Stimulated activated CD4-positive, alpha-beta T cell treated with anti-CD3 and anti-CD28 coated beads, Interleukin-2, amount 100 ng/mL, for 4 hours (primary cell): ENCODE results near the gene CFAP46.

Experiments used
- DNase-seq: peaks from one replicate; pipeline ENCODE4 v3.0.0-alpha.2; 2020; ENCODE audit warnings: low read depth

The CFAP46 gene

DNA sequence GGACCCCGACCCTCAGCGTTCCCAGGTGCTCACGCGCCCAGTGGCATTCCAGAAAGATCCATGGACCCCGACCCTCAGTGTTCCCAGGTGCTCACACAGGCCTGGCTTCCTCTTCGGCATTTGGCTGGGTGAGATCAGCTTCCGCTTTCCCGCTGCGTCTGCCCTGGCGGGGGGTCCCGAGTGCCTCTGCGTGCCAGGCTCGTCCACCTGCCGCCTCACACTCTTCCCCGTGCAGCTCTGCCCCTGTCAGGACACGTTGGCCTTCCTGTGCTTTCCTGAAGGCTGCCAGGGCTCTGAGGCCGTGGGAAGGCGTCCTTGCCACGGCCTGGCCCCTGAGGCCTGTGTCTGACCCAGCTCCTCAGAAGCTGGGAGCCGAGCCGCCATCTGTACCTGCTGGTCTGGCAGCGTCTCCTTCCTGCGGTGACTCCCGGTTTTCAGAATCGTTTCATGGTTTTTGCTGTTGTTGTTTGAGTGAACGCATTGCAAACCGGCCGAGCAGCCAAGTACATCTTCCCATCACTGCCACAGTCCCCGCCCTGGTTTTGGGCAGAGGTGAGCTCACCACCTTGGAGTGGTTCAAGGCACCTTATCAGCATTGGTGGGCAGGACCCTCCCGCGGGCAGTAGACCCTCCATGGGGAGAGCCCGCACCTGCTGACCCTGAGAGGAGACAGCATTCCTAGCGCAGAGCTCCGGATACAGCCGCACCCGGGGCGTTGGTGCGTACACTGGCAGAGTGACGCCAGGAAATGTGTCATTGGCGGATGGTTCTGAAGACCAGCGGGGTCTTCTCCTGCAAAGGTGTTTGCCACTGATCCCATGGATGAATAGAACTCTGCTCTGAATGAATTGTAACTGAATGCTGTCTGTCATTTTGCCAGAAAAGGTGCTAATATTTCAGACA, 173.8 kb downstream of the CFAP46 start:
- no peak for DNase-seq

- DNase-seq, result no peak
Measured at GRCh38 chr10:132766291-132766690, 176.1 kb downstream of the CFAP46 start.

GRCh38 chr10:132765435-132765834, 176.9 kb downstream of the CFAP46 start:
- DNase-seq, result no peak

- DNase-seq, result no peak
Measured at GRCh38 chr10:132764108-132764507, 178.3 kb downstream of the CFAP46 start.

GRCh38 chr10:132763545-132763944, 178.8 kb downstream of the CFAP46 start:
- DNase-seq, result no peak

DNA sequence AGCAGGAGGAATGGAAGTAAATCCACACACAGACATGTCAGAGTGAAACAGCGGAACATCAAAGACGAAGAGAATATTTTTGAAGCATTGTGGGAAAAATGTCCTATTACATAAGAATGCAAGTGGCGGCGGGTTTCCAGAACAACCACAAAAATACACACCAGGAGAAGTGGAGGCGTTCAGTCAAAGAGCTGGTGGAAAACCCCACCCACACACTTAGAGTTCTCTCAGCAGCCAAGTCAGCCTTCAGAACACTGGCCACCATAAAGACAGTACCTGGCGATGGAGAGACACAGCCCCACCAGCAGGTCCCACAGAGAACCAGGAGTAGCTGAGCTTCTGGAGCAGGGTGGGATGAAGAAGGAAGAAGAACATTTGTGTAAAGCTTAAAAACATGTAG, 180.1 kb downstream of the CFAP46 start:
- DNase-seq, result no peak

DNA sequence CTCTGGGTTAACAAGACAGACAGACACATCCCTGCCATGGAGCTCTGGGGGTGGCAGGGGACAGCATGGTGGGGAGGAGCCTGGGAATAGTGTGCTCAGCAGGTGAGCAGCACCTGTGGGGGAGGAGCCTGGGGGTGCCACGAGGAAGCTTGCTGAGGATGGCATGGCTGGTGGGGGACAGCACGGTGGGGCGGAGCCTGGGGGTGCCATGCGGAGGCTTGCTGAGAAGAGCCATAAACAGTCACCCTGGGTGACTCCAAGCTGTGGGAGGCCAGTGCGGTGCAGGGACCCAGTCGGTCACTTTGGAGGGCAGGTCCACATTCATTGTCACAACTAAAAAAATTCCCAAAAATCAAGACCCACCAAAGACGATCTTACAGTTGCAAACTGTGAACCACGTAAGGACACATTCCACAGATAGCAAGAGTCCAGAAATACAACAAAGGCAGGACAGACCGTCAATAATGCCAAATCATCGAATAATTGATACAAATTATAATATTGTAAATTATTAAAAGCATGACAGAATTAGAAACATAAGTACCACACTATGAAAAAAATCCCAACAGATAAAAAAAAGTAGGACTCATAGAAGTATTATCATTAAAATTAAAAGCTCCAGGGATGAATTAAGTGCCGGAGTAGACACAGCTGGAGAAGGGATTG, 180.8 kb downstream of the CFAP46 start:
- no peak for DNase-seq

- DNase-seq, result no peak
Measured at GRCh38 chr10:132758865-132759264, 183.5 kb downstream of the CFAP46 start.
